ENCODE measurements around the gene EEPD1.

- TF ChIP-seq YY1 (IDR thresholded peaks at IDR 0.05; ENCODE audit: insufficient read depth, insufficient read length), result no peak
- TF ChIP-seq ZNF274 (IDR thresholded peaks at IDR 0.05; ENCODE audit: low read depth, low read length), result no peak
These were observed 7.3 kb downstream of the EEPD1 start for GRCh38 chr7:36160313-36160712.
